Breast epithelium (tissue), 4 donors: Measurements from ENCODE around the gene FARP1. TPM values are rescaled to one million over a fixed set of nuclear protein-coding genes. Genes with fewer than 3 reads are reported as not detected.
A peak's percentile ranks its signal among the peaks of the same experiment; 100 is the strongest.

ENCODE experiments used
- DNase-seq, 2 donors: peaks; one replicate each; pipeline ENCODE4 v3.0.0-alpha.2; 2019; ENCODE audit warnings: low spot score in 2 of 2
- H3K27ac ChIP-seq, 2 donors: fragments of 200-600 bp; sonication (generic) in 1 of 2; one replicate each; pipeline ENCODE4 v1.5.1; 2016 to 2019; ENCODE audit warnings: mild to moderate bottlenecking in 1 of 2
- H3K27me3 ChIP-seq, 2 donors: fragments of 200-600 bp; sonication (generic) in 1 of 2; one replicate each; pipeline versions ENCODE4 v1.5.1 to v1.6.0; 2017 to 2019; ENCODE audit warnings: control low read depth in 1 of 2, mild to moderate bottlenecking in 1 of 2
- H3K36me3 ChIP-seq: fragments of 200-600 bp; one replicate; pipeline ENCODE4 v1.5.1; 2019
- H3K4me1 ChIP-seq, 2 donors: fragments of 200-600 bp; sonication (generic); one replicate each; pipeline ENCODE4 v1.5.1; 2016 to 2019; ENCODE audit warnings: control low read depth in 1 of 2
- H3K4me3 ChIP-seq, 3 donors: fragments of 200-600 bp; sonication (generic); 1 replicate in 2 of 3; 2 replicates in 1 of 3; pipeline ENCODE4 v1.5.1; 2016 to 2019; ENCODE audit warnings: mild to moderate bottlenecking in 3 of 3, moderate library complexity in 2 of 3
- H3K9me3 ChIP-seq, 2 donors: fragments of 200-600 bp; sonication (generic) in 1 of 2; one replicate each; pipeline ENCODE4 v1.5.1; 2016 to 2019; ENCODE audit warnings: control low read depth in 1 of 2
- POLR2A ChIP-seq: fragments of 450-650 bp; IDR thresholded peaks from one replicate; pipeline ENCODE4 v1.6.1; 2016; ENCODE audit warnings: antibody characterized with exemption, mild to moderate bottlenecking, moderate library complexity
- POLR2AphosphoS5 ChIP-seq, 3 donors: sonication (generic); formaldehyde crosslinking; IDR thresholded peaks; one replicate each; pipeline ENCODE4 v1.6.1; 2017; ENCODE audit warnings: antibody characterized with exemption in 3 of 3
- intact Hi-C: fragments of 100-400 bp; cut with DNase I; formaldehyde crosslinking; loops from one replicate; pipeline ENCODE4 v1.15.1; 2023; ENCODE audit warnings: low total_unique reads
- total RNA-seq, 3 donors: library from RNA; depleted of rRNA; stranded (reverse); fragments of >200 nt; gene quantifications; one replicate each; pipeline ENCODE4 v1.1.0, GENCODE V29; 2016
- TF ChIP-seq, protein P1 (sequence below), 3 donors: fragments of 450-650 bp; IDR thresholded peaks; one replicate each; pipeline ENCODE4 v1.5.1; 2016 to 2017; ENCODE audit warnings: antibody characterized with exemption in 3 of 3, mild to moderate bottlenecking in 3 of 3, moderate library complexity in 3 of 3

Gene FARP1
- total RNA-seq, 3 donors from 2014 or later, result 29.8 to 97.3 (median 80.1) TPM

DNA sequence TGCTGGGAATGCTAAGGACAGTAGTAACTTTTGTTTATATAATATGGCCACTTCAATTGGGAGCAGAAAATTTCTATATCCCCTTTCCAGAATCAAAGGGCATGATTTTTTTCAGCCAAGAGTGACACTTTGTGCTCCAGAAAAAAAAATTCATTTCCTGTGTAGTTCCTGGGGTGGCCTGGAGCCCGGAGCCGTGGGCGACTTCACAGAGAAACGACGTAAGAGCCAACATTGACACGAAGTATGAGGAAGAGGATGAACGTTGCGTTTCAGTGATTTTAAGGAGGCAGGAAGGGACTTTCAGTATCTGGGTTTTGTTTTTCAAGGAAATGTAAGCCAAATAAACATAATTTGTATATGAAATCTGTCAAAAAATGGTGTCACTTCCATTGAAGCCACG lies 246.4 kb downstream of the FARP1 start:
- intact Hi-C loops, result no loop called here
- Histone ChIP-seq H3K9me3 (no peaks in the 10 kb centered on the region), H3K4me3 (no peak overlapping the region), H3K4me1 (peaks cover 0 to 7% of the 10 kb centered on the region in 2 donors), H3K27ac (peak overlapping the region; percentile 57 to 68), H3K36me3 (no peaks in the 10 kb centered on the region), H3K27me3 (no peaks in the 10 kb centered on the region)
- DNase-seq, result no peak
- TF ChIP-seq, protein P1, sequence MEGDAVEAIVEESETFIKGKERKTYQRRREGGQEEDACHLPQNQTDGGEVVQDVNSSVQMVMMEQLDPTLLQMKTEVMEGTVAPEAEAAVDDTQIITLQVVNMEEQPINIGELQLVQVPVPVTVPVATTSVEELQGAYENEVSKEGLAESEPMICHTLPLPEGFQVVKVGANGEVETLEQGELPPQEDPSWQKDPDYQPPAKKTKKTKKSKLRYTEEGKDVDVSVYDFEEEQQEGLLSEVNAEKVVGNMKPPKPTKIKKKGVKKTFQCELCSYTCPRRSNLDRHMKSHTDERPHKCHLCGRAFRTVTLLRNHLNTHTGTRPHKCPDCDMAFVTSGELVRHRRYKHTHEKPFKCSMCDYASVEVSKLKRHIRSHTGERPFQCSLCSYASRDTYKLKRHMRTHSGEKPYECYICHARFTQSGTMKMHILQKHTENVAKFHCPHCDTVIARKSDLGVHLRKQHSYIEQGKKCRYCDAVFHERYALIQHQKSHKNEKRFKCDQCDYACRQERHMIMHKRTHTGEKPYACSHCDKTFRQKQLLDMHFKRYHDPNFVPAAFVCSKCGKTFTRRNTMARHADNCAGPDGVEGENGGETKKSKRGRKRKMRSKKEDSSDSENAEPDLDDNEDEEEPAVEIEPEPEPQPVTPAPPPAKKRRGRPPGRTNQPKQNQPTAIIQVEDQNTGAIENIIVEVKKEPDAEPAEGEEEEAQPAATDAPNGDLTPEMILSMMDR (IDR thresholded peaks at IDR 0.05), result no peak

- H3K36me3 ChIP-seq, result no peaks in the 10 kb centered on the region
- no peak for TF ChIP-seq POLR2AphosphoS5 (IDR thresholded peaks at IDR 0.05)
- no peak for TF ChIP-seq POLR2A
- TF ChIP-seq, protein P1 (IDR thresholded peaks at IDR 0.05), result no peak
- intact Hi-C loops, result no loop called here
Observed at GRCh38 chr13:98390086-98390715, 247.3 kb downstream of the FARP1 start.

GRCh38 chr13:98393873-98394272 lies 251.0 kb downstream of the FARP1 start:
- Histone ChIP-seq H3K4me3 (no peak overlapping the region), H3K27ac (no peak overlapping the region), H3K27me3 (no peaks in the 10 kb centered on the region), H3K9me3 (no peaks in the 10 kb centered on the region), H3K36me3 (no peaks in the 10 kb centered on the region), H3K4me1 (peaks cover 0 to 7% of the 10 kb centered on the region in 2 donors)
- no peak for DNase-seq
- intact Hi-C loops, result no loop called here
- TF ChIP-seq POLR2AphosphoS5 (IDR thresholded peaks at IDR 0.05) (no peak), POLR2A (no peak)
- TF ChIP-seq, protein P1 (IDR thresholded peaks at IDR 0.05), result no peak

More at GRCh38 chr13:98390086-98390715, 247.3 kb downstream of the FARP1 start:
- Histone ChIP-seq H3K4me3 (no peak overlapping the region), H3K9me3 (no peaks in the 10 kb centered on the region), H3K27ac (peak overlapping the region; percentile 13 to 57), H3K27me3 (no peaks in the 10 kb centered on the region), H3K4me1 (peaks cover 0 to 7% of the 10 kb centered on the region in 2 donors)
- DNase-seq, result no peak

GRCh38 chr13:98394820-98395510 lies 252.1 kb downstream of the FARP1 start:
- no peaks in the 10 kb centered on the region for H3K4me1 ChIP-seq
- no peak for DNase-seq
- no peak for TF ChIP-seq POLR2AphosphoS5 (IDR thresholded peaks at IDR 0.05)
- TF ChIP-seq, protein P1 (IDR thresholded peaks at IDR 0.05), result no peak
- no peak for TF ChIP-seq POLR2A
- no peaks in the 10 kb centered on the region for H3K36me3 ChIP-seq
- intact Hi-C loops, result no loop called here
- H3K9me3 ChIP-seq, result no peaks in the 10 kb centered on the region
- H3K27me3 ChIP-seq, result no peaks in the 10 kb centered on the region
- H3K4me3 ChIP-seq, result no peak overlapping the region
- H3K27ac ChIP-seq, result no peak overlapping the region

DNA sequence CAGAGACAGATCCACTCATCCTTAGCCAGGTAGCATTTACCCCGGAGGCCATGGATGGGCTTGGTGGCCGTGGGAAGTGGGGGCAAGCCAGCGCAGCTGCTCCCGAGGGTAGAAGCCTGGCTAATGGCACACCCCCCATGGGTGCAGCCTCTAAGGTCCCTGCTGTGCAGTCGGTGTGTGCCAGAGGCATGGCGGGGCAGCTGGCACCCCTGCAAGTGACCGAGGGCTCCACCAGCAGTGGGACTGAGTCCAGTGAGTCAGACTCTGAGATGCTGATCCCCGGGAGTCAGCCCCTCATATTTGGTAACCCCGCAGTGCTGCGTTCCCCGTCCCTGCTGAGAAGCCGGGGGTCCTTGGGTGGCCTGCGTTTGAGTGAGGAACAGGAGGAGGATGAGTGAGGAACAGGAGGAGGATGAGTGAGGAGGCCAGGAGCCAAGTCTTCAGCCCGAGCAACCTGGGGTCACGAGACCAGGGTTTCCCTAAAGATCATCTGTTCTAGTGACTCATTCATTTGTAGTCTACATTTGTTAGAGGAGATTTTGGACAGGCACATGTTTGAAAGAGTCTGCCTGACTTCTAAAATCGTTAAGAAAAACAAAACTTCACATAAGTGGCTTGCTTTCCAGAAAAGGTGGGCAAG lies 253.3 kb downstream of the FARP1 start:
- Histone ChIP-seq H3K27ac (peak overlapping the region in 1 of 2 donors; percentile 6), H3K9me3 (no peaks in the 10 kb centered on the region), H3K4me3 (no peak overlapping the region), H3K36me3 (no peaks in the 10 kb centered on the region), H3K4me1 (no peaks in the 10 kb centered on the region), H3K27me3 (no peaks in the 10 kb centered on the region)
- no peak for TF ChIP-seq POLR2AphosphoS5 (IDR thresholded peaks at IDR 0.05)
- no peak for TF ChIP-seq POLR2A
- TF ChIP-seq, protein P1 (IDR thresholded peaks at IDR 0.05), result no peak
- DNase-seq, result no peak
- intact Hi-C loops, result no loop called here
